ENCODE results near the gene LIF. TPM values are rescaled to one million over a fixed set of nuclear protein-coding genes. Genes with fewer than 3 reads are reported as not detected.

The LIF gene
- total RNA-seq, 2 donors from 2014 or later = 175 to 300 TPM

GRCh38 chr22:30197389-30197788 lies 49.2 kb downstream of the LIF start:
- H3K4me1 Mint-ChIP-seq = peaks cover 49% of the 10 kb centered on the region
- H3K36me3 Mint-ChIP-seq (ENCODE audit: low read depth) = no peaks in the 10 kb centered on the region

GRCh38 chr22:30196880-30197336 lies 49.7 kb downstream of the LIF start:
- H3K4me3 Mint-ChIP-seq = peak overlapping the region; percentile 75
- no peaks in the 10 kb centered on the region for H3K27me3 Mint-ChIP-seq
- H3K9me3 Mint-ChIP-seq = peaks cover 5% of the 10 kb centered on the region
- H3K4me1 Mint-ChIP-seq = peaks cover 52% of the 10 kb centered on the region
- peak overlapping the region; percentile 98 for H3K27ac Mint-ChIP-seq
- H3K36me3 Mint-ChIP-seq (ENCODE audit: low read depth) = no peaks in the 10 kb centered on the region
- ATAC-seq (replicated peaks) = no peak

More at GRCh38 chr22:30197389-30197788, 49.2 kb downstream of the LIF start:
- Mint-ChIP-seq H3K27ac (peak overlapping the region; percentile 98), H3K9me3 (peaks cover under 1% of the 10 kb centered on the region), H3K27me3 (no peaks in the 10 kb centered on the region), H3K4me3 (peak overlapping the region; percentile 75)
- ATAC-seq (replicated peaks) = no peak

- H3K27me3 Mint-ChIP-seq = no peaks in the 10 kb centered on the region
- H3K36me3 Mint-ChIP-seq (ENCODE audit: low read depth) = no peaks in the 10 kb centered on the region
- H3K4me3 Mint-ChIP-seq = peak overlapping the region; percentile 75
Observed at GRCh38 chr22:30196141-30196879, 50.2 kb downstream of the LIF start.

GRCh38 chr22:30195245-30196140 lies 51.1 kb downstream of the LIF start:
- ATAC-seq (replicated peaks) = peak; percentile 47
- H3K36me3 Mint-ChIP-seq (ENCODE audit: low read depth) = no peaks in the 10 kb centered on the region
- peak overlapping the region; percentile 75 for H3K4me3 Mint-ChIP-seq
- H3K9me3 Mint-ChIP-seq = peaks cover 5% of the 10 kb centered on the region
- H3K27ac Mint-ChIP-seq = peak overlapping the region; percentile 98
- peaks cover 58% of the 10 kb centered on the region for H3K4me1 Mint-ChIP-seq
- H3K27me3 Mint-ChIP-seq = no peaks in the 10 kb centered on the region

More at GRCh38 chr22:30196141-30196879, 50.2 kb downstream of the LIF start:
- peak; percentile 84 for ATAC-seq (replicated peaks)
- peak overlapping the region; percentile 98 for H3K27ac Mint-ChIP-seq
- H3K9me3 Mint-ChIP-seq = peaks cover 5% of the 10 kb centered on the region
- H3K4me1 Mint-ChIP-seq = peaks cover 50% of the 10 kb centered on the region

GRCh38 chr22:30193031-30193775 lies 53.4 kb downstream of the LIF start:
- no peaks in the 10 kb centered on the region for H3K36me3 Mint-ChIP-seq (ENCODE audit: low read depth)
- no peak for ATAC-seq (replicated peaks)
- H3K4me1 Mint-ChIP-seq = peaks cover 57% of the 10 kb centered on the region
- H3K27ac Mint-ChIP-seq = peak overlapping the region; percentile 75
- peaks cover 5% of the 10 kb centered on the region for H3K9me3 Mint-ChIP-seq
- peak overlapping the region; percentile 51 for H3K4me3 Mint-ChIP-seq
- H3K27me3 Mint-ChIP-seq = no peaks in the 10 kb centered on the region

- H3K27ac Mint-ChIP-seq = peak overlapping the region; percentile 75
- H3K9me3 Mint-ChIP-seq = peaks cover 5% of the 10 kb centered on the region
- no peaks in the 10 kb centered on the region for H3K36me3 Mint-ChIP-seq (ENCODE audit: low read depth)
- H3K27me3 Mint-ChIP-seq = no peaks in the 10 kb centered on the region
- H3K4me1 Mint-ChIP-seq = peaks cover 58% of the 10 kb centered on the region
- H3K4me3 Mint-ChIP-seq = peak overlapping the region; percentile 51
- ATAC-seq (replicated peaks) = no peak
Observed at GRCh38 chr22:30192427-30192826, 54.1 kb downstream of the LIF start.

- H3K9me3 Mint-ChIP-seq = peaks cover 5% of the 10 kb centered on the region
- H3K4me1 Mint-ChIP-seq = peaks cover 58% of the 10 kb centered on the region
- no peaks in the 10 kb centered on the region for H3K36me3 Mint-ChIP-seq (ENCODE audit: low read depth)
- peak overlapping the region; percentile 53 for H3K4me3 Mint-ChIP-seq
- no peaks in the 10 kb centered on the region for H3K27me3 Mint-ChIP-seq
- H3K27ac Mint-ChIP-seq = peak overlapping the region; percentile 80
- ATAC-seq (replicated peaks) = no peak
Observed at GRCh38 chr22:30191040-30191701, 55.4 kb downstream of the LIF start.

GRCh38 chr22:30190574-30190973 lies 56.0 kb downstream of the LIF start:
- no peaks in the 10 kb centered on the region for H3K27me3 Mint-ChIP-seq
- peak overlapping the region; percentile 80 for H3K27ac Mint-ChIP-seq
- no peak for ATAC-seq (replicated peaks)
- H3K4me1 Mint-ChIP-seq = peaks cover 52% of the 10 kb centered on the region
- H3K4me3 Mint-ChIP-seq = peak overlapping the region; percentile 53
- H3K9me3 Mint-ChIP-seq = peaks cover 5% of the 10 kb centered on the region
- H3K36me3 Mint-ChIP-seq (ENCODE audit: low read depth) = no peaks in the 10 kb centered on the region

Other genes starting within 250 kb of the LIF start
- under 1 TPM in 1 of 2 donors, not detected in 1; 0.37 TPM for gene HORMAD2, start 166.3 kb downstream of the LIF start, total RNA-seq
- gene OSM, start 20.1 kb upstream of the LIF start, total RNA-seq = 10 to 100 TPM; 41.1 to 88.6 TPM
- gene CASTOR1, start 42.7 kb upstream of the LIF start, total RNA-seq = 1 to 10 TPM; 4.6 to 4.8 TPM
- gene TBC1D10A, start 80.2 kb upstream of the LIF start, total RNA-seq = 10 to 100 TPM; 26.9 to 41.2 TPM
- 100 to 1,000 TPM; 275 to 294 TPM for gene SF3A1, start 110.1 kb upstream of the LIF start, total RNA-seq
- 1 to 10 TPM in 1 of 2 donors, under 1 TPM in 1; 0.50 to 2.5 TPM for gene CCDC157, start 110.2 kb upstream of the LIF start, total RNA-seq
- gene RNF215, start 140.7 kb upstream of the LIF start, total RNA-seq = 10 to 100 TPM; 10.7 to 18.4 TPM
- gene SEC14L2, start 150.3 kb upstream of the LIF start, total RNA-seq = 10 to 100 TPM; 11.3 to 52.8 TPM
- 10 to 100 TPM; 42.4 to 51.3 TPM for gene MTFP1, start 179.0 kb upstream of the LIF start, total RNA-seq
- not detected for gene SEC14L3, start 225.3 kb upstream of the LIF start, total RNA-seq

All from activated T-helper 17 cell treated with anti-CD3 and anti-CD28 coated beads, Interleukin-2, amount 50 U/mL, for 72 hours (primary cell).